NK-92 (cell line): ENCODE measurements around the gene LRIT1.

ENCODE experiments used
- DNase-seq: peaks from one replicate; lab custom pipeline; 2025; ENCODE audit not compliant: unreplicated experiment; lab: John Stamatoyannopoulos, UW

Gene LRIT1

GRCh38 chr10:84195044-84195830, 46.1 kb downstream of the LRIT1 start:
- no peak for DNase-seq

GRCh38 chr10:84194424-84195043, 46.8 kb downstream of the LRIT1 start, which contains the start of gene CDHR1:
Gene CDHR1, plus strand, starts transcription at chr10:84194537. Its CDS starts 224 bp downstream, at chr10:84194761.
- DNase-seq = no peak

- no peak for DNase-seq
Measured at GRCh38 chr10:84193846-84194423, 47.4 kb downstream of the LRIT1 start.

GRCh38 chr10:84193327-84193726, 48.0 kb downstream of the LRIT1 start:
- no peak for DNase-seq

GRCh38 chr10:84191106-84191505, 50.2 kb downstream of the LRIT1 start:
- DNase-seq = no peak

- no peak for DNase-seq
Measured at GRCh38 chr10:84190621-84191020, 50.7 kb downstream of the LRIT1 start.

- no peak for DNase-seq
Measured at GRCh38 chr10:84188815-84189214, 52.5 kb downstream of the LRIT1 start.

- DNase-seq = no peak
Measured at GRCh38 chr10:84185526-84186175, 55.7 kb downstream of the LRIT1 start.

GRCh38 chr10:84184517-84184916, 56.8 kb downstream of the LRIT1 start:
- DNase-seq = no peak

- no peak for DNase-seq
Measured at GRCh38 chr10:84181631-84182030, 59.7 kb downstream of the LRIT1 start.
